MM.1S (cell line): ENCODE data around the gene BMP2K.

ENCODE experiments used
- CTCF ChIP-seq: fragments of 300-600 bp; sonication (generic); IDR thresholded peaks from 2 replicates; pipeline ENCODE4 v1.5.1; 2016; ENCODE audit warnings: antibody characterized with exemption, low read length, mixed read lengths
- EZH2phosphoT487 ChIP-seq: fragments of 300-600 bp; sonication (generic); IDR thresholded peaks from 2 replicates; pipeline ENCODE4 v1.6.1; 2018; ENCODE audit warnings: antibody characterized with exemption, low read length

GRCh38 chr4:78907638-78908037 lies 131.5 kb downstream of the BMP2K start:
- no peak for TF ChIP-seq CTCF
- no peak for TF ChIP-seq EZH2phosphoT487
